Prostate gland (tissue), 2 donors: ENCODE measurements around the gene PCNT. TPM values are rescaled to one million over a fixed set of nuclear protein-coding genes. Genes with fewer than 3 reads are reported as not detected.

Experiments
- DNase-seq: peaks from one replicate; pipeline ENCODE4 v3.0.0-alpha.2; 2019; ENCODE audit warnings: low spot score
- H3K27ac ChIP-seq, 2 donors: fragments of 200-600 bp; sonication (generic); 2 replicates each; pipeline ENCODE4 v1.5.1; 2017 to 2019
- H3K27me3 ChIP-seq: fragments of 200-600 bp; sonication (generic); replicated peaks from 2 replicates; pipeline ENCODE4 v1.5.1; 2019; ENCODE audit not compliant: insufficient read depth
- H3K36me3 ChIP-seq, 2 donors: fragments of 200-600 bp; sonication (generic); 1 replicate in 1 of 2; 2 replicates in 1 of 2; pipeline versions ENCODE4 v1.5.1 to v1.8.1; 2017 to 2019
- H3K4me1 ChIP-seq: fragments of 200-600 bp; sonication (generic); replicated peaks from 2 replicates; pipeline ENCODE4 v1.5.1; 2019
- H3K4me3 ChIP-seq, 2 donors: fragments of 200-600 bp; sonication (generic); 2 replicates each; pipeline ENCODE4 v1.5.1; 2017 to 2019
- H3K9me3 ChIP-seq: fragments of 200-600 bp; sonication (generic); 2 replicates; pipeline ENCODE4 v1.5.1; 2017
- POLR2A ChIP-seq: fragments of 450-650 bp; IDR thresholded peaks from one replicate; pipeline ENCODE4 v1.6.1; 2016; ENCODE audit warnings: antibody characterized with exemption, mild to moderate bottlenecking
- POLR2AphosphoS5 ChIP-seq: sonication (generic); formaldehyde crosslinking; IDR thresholded peaks from one replicate; pipeline ENCODE4 v1.6.1; 2017; ENCODE audit warnings: antibody characterized with exemption
- WGBS: methylation state at CpG from one replicate; pipeline ENCODE4 v1.1.5; 2018; 5-methylcytosine and 5-hydroxymethylcytosine counted together
- intact Hi-C: fragments of 100-400 bp; cut with DNase I; formaldehyde crosslinking; loops from one replicate; pipeline ENCODE4 v1.14.2; 2022
- total RNA-seq, 2 donors: library from RNA; depleted of rRNA; stranded (reverse); fragments of >200 nt; gene quantifications; one replicate each; pipeline ENCODE4 v1.1.0, GENCODE V29; 2016
- TF ChIP-seq, protein P1 (sequence below), 4 experiments: fragments of 200-600 bp in 2 of 4; fragments of 450-650 bp in 2 of 4; sonication (generic) in 2 of 4; IDR thresholded peaks; 1 replicate in 3 of 4; 2 replicates in 1 of 4; pipeline ENCODE4 v1.5.1; 2016 to 2019; ENCODE audit warnings: antibody characterized with exemption in 4 of 4, mild to moderate bottlenecking in 2 of 4, moderate library complexity in 2 of 4

PCNT gene
- total RNA-seq, 2 donors from 2014 or later: 33.8 to 70.9 TPM

DNA sequence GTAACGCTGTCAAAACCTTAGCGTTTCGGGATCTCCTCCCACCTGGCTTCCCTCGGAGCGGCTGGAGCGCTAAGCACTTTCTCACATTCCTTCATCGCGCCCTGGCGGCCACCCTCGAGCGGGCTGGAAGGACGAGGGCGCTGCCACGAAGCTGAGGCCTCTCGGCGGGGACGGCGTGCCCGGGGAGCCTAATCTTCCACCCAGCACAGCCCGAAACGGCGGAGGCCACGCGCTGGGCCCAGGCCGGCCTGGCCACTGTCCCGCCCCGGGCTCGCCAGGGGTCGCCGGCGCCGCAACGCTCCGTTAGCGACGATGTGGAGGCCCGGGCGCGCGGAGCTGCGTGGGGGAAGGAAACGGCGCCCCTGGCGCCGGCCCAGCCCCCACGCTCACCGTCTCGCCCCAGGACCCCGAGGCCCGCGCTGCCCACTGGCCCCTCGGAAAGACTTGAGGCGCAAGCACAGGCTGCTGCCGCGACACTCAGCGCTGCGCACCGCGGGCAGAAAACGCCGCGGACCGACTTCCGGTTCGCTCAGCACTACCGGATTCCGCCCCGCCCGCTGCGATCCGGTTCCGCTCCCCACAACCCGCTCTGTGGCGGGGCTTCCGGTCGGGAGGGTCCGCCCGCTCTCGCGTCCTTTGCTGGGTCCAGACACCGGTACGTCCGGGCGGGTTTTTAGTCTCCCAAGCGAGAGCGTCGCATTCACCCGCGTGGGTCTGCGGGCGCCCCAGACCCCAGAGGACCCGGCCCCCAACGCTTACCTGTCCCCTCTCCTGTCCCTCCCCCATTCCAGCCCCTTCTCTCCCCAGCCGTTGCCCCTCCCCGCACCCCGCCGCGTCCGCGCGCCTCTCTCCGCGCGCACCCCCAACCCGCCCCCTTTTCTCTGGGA lies 38.0 kb upstream of the PCNT start, which contains the start of gene YBEY:
Gene YBEY (plus strand): TSS at position 582 of the 887 bp plus-strand sequence. CDS start 572 bp downstream, outside the sequence.
- Histone ChIP-seq H3K4me3 (peak within 1 kb of the TSS; percentile 95 to 99), H3K9me3 (no peaks in the 10 kb centered on the region), H3K36me3 (no peaks in the 10 kb centered on the region), H3K4me1 (peaks cover 7% of the 10 kb centered on the region), H3K27me3 (no peaks in the 10 kb centered on the region), H3K27ac (peak within 1 kb of the TSS; percentile 93 to 94)
- intact Hi-C loops: loop anchor here (5.0 to 10.0 kb wide), 2 partner anchors 36 to 141 kb away; partner anchors contain the start of genes C21orf58 and PCNT
- under 1% methylated on average over 91 of the region's 105 CpGs for WGBS
- TF ChIP-seq POLR2A: peak; percentile 63
- peak; percentile 74 for TF ChIP-seq POLR2AphosphoS5
- TF ChIP-seq, protein P1, sequence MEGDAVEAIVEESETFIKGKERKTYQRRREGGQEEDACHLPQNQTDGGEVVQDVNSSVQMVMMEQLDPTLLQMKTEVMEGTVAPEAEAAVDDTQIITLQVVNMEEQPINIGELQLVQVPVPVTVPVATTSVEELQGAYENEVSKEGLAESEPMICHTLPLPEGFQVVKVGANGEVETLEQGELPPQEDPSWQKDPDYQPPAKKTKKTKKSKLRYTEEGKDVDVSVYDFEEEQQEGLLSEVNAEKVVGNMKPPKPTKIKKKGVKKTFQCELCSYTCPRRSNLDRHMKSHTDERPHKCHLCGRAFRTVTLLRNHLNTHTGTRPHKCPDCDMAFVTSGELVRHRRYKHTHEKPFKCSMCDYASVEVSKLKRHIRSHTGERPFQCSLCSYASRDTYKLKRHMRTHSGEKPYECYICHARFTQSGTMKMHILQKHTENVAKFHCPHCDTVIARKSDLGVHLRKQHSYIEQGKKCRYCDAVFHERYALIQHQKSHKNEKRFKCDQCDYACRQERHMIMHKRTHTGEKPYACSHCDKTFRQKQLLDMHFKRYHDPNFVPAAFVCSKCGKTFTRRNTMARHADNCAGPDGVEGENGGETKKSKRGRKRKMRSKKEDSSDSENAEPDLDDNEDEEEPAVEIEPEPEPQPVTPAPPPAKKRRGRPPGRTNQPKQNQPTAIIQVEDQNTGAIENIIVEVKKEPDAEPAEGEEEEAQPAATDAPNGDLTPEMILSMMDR (IDR thresholded peaks at IDR 0.05): peak; percentile 15 to 66 (median 46)
- DNase-seq: peak; percentile 84

DNA sequence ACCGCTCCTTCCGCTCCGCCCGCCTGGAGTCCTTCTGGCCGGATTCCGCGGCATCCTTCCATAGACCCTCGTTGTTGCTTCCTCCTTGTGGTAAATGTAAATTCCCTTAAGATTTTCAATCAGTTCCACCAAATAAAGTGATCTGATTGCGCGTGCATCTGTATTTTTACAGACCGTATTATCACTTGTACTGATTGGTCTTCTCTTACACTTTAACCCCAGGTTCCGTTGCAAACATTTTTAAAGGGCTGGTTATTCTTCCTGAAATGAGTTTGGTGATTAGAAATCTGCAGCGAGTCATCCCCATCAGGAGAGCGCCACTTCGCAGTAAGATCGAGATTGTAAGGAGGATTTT lies 37.3 kb upstream of the PCNT start:
- WGBS: under 1% methylated on average over 16 of the region's 16 CpGs
- Histone ChIP-seq H3K4me1 (peaks cover 7% of the 10 kb centered on the region), H3K4me3 (peak overlapping the region; percentile 95 to 99), H3K27ac (peak overlapping the region; percentile 93 to 94), H3K27me3 (no peaks in the 10 kb centered on the region), H3K9me3 (no peaks in the 10 kb centered on the region), H3K36me3 (no peaks in the 10 kb centered on the region)
- intact Hi-C loops: loop anchor here (5.0 to 10.0 kb wide), 2 partner anchors 36 to 142 kb away; partner anchors contain the start of genes C21orf58 and PCNT
- DNase-seq: no peak
- TF ChIP-seq POLR2AphosphoS5: no peak
- TF ChIP-seq POLR2A: no peak
- TF ChIP-seq, protein P1 (IDR thresholded peaks at IDR 0.05): no peak

DNA sequence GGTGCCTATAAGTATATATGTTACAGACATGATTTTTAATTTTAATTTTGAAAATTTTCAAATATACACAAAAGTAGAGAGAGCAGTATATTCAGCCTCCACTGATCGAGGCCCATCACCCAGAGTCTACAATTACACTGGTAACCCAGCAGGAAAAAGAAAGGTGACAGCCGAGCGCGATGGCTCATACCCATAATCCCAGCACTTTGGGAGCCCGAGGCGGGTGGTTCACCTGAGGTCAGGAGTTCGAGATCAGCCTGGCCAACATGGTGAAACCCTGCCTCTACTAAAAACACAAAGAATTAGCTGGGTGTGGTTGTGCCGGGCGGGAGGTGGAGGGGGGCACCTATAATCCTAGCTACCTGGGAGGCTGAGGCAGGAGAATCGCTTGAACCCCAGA lies 36.4 kb upstream of the PCNT start:
- TF ChIP-seq, protein P1 (IDR thresholded peaks at IDR 0.05): no peak
- TF ChIP-seq POLR2AphosphoS5: no peak
- no peak for TF ChIP-seq POLR2A
- 86% methylated on average over 10 of the region's 10 CpGs for WGBS
- no peak for DNase-seq
- H3K4me1 ChIP-seq: peaks cover 7% of the 10 kb centered on the region
- H3K27ac ChIP-seq: no peak overlapping the region
- no peak overlapping the region for H3K4me3 ChIP-seq
- no peaks in the 10 kb centered on the region for H3K36me3 ChIP-seq
- H3K27me3 ChIP-seq: no peaks in the 10 kb centered on the region
- intact Hi-C loops: loop anchor here (5.0 to 10.0 kb wide), 2 partner anchors 35 to 143 kb away; partner anchors contain the start of genes C21orf58 and PCNT
- H3K9me3 ChIP-seq: no peaks in the 10 kb centered on the region

DNA sequence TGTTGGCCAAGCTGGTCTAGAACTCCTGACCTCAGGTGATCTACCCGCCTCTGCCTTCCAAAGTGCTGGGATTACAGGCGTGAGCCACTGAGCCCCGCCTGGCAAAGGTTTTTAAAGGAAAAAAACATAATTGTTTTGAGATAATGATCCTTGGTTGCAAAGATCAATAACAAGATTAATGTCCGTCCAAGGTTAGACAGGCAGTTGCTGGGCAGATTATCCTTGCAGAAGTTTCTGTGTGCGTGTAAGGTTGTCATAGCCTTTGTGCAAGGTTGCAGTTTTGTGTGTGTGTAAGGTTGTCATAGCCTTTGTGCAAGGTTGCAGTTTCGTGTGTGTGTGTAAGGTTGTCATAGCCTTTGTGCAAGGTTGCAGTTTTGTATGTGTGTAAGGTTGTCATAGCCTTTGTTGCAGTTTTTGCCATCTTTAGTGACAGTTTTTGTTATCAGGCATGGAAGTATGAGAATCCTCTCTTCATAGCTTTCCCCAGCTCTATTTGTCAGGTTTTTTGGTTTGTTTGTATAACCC lies 34.2 kb upstream of the PCNT start:
- Histone ChIP-seq H3K9me3 (no peaks in the 10 kb centered on the region), H3K4me1 (peaks cover under 1% of the 10 kb centered on the region), H3K4me3 (no peak overlapping the region), H3K27ac (no peak overlapping the region), H3K27me3 (no peaks in the 10 kb centered on the region), H3K36me3 (no peaks in the 10 kb centered on the region)
- TF ChIP-seq, protein P1 (IDR thresholded peaks at IDR 0.05): no peak
- TF ChIP-seq POLR2A (no peak), POLR2AphosphoS5 (no peak)
- DNase-seq: no peak
- 67% methylated on average over 6 of the region's 6 CpGs for WGBS
- intact Hi-C loops: loop anchor here (5.0 to 10.0 kb wide), 2 partner anchors 33 to 145 kb away; partner anchors contain the start of genes C21orf58 and PCNT
